ENCODE data around the gene ZBTB3.
"Not testable (repeated sequence)": the region's sequence is repeated elsewhere in the genome, so short reads cannot be mapped to it uniquely, and the experiment has no call there.

Gene ZBTB3

DNA sequence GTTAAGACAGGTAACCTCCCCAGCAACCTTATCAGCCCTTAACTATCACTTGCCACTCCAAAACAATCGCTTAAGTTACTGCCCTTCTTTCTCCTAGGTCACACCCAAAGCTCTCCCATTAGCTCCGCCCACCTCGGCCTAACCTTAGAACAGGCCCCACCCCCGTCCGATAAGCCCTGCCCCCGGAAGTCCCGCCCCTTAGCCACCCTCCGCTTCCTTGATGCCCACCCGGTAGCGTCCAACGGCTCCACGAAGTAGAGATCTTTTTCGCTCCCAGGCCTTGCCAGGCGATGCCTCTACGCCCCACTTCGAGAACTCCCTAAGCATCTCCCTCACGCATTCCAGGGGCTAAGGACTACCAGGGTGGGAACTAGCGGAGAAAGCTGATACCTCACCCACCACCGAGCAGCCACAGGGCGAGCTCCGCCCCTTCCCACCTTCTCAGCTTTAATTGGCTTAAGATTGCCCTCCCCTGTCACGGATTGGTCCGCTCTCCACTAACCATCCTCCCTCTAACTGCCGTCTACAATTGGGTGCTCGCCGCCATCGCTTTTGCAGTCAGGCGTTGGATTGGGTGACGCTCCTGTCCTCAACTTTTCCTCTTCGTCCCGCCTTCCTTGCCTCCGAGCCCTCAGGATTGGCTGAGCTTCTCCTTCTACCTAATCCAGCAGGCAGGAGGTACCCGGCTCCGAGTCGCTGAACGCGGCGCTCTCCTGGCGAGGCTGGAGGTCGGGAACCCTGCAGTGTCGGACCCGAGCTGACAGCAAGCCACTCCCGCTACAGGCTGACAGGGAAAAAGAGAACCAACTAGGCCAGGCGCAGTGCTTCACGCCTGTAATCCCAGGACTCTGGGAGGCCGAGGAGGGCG is at the start of gene ZBTB3:
ZBTB3 (minus strand) TSS at position 425 of the 868 bp plus-strand sequence. CDS start 496 bp downstream, outside the sequence.
- peak; percentile 98 for DNase-seq

DNA sequence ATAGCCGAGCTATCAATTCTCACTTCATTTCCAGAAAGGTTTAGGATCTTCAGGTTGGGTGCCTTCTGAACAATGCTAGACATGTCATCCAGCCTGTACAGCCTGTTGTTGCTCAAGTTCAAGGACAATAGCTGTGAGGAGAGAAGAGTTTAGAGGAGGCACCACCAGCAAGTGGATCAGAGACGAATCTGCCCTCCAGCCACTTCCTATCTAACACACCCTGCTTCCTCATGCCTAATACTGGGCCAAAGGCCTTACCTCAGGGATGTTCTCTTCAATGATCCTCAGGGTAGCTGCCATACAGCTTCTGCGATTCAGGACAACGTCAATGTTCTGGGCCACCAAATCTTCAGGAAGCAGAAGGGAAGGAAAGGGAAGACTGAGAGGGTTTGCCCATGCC is 47.1 kb upstream of the ZBTB3 start:
- no peak for DNase-seq

DNA sequence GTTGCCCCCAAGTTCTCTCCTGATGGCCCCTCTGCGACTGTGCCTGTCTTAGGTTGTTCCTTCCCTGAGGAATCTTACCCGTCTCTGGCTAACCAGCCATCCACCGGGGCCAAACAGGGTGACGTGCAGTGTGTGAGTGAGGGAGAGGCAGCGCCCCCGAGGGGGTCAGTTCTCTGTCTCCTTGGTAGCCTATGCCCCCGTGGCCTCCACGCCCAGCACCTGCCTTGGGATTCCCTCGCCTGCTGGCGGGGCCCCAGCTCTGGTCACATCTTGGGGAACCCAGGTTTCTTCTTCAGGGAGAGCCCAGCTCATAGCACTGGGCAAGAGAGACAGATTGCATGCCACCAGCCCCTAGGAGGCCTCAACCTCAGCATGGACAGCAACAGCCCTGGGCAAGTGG is 45.5 kb upstream of the ZBTB3 start:
- DNase-seq: no peak

DNA sequence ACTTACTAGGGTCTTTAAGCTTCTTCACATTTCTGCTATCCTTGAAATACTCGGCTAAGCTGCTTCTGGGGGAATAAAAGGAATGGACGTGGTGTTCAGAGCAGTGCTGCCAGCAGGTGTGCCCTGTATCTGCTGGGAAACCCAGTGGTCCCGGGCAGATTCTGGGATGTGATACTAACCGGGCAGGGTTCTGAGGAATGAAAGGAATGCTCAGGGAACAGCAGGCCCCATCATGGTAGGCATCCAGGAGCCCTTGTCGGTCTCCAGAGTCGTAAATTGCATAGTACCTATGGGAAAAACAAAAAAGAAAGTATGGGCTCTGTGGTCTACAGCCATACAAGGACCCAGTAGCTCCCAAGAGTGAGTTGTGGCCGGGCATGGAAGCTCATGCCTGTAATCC is 42.3 kb upstream of the ZBTB3 start:
- DNase-seq: no peak

DNA sequence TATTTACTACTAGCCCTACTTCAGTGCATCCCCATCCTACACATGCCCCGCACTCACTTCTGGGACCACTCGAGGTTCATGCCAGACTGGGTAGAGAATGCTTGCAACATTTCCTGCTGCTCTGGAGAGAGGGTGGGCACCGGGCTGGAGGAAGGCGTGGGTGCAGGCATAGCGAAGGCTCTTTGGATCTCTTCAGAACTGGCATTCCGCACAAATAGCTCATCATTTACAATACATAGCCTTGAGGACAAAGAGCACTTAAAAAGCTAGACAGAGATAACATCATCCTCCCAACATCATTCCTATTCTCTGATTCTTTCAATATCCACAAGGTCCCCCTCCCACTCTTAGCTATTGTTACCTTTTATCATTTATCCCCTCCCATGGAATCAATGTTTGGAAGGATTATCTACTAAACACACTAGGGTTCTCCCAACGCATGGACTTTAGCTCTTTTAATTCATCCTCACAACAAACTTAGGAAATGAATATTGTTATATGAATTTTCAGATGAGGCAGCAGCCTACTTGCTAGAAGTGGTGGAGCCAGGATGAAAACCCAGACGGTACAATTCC is 40.3 kb upstream of the ZBTB3 start:
- no peak for DNase-seq

DNA sequence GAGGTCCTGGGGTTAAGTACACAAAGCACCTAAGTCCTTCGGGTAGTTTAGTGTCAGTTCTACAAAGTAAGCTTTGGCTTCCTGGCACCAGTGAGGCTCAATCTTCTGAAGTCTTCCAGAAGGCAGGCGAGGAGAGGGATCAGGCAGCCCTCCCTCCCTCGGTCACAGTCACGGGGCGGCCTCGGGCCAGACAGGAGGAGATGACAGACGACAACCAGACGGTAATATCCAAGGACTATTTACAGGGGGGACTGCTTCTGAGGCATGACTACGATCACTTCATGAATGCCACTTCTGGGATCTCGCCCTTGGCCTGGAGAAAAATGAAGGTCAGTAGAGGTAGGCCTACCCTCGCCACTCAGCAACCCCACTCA is 38.2 kb upstream of the ZBTB3 start:
- DNase-seq: no peak

DNA sequence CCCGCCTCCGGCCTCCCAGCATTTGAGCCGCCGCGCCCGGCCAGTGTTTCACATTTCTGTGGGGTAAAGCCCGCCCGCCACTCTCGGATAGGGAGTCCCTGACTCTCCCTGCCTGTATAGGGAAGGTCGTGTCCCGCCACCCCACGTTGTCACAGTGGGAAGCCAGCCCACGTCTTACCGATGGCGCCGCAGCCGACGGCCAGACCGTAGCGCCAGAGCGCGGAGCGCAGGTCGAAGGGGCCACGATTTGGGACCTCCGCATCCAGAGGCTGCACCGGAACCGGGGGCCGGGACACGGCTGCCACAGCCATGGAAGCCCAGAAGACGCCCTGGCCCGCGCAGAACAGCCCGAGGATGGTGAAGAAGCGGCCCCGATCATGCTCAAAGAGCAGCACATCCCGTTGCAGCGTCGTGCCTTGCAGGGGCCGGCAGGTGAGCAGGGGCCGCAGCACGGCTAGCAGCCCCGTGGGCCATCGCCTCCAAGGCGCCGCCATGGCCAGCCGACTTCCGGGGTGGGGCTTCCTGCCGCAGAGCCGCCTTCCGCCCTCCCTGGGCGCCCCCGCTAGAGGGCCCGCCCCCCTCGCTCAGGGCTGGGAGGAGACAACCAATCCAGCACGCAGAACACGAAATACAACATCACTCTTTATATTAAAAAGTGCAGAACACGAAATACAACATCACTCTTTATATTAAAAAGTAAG is 37.7 kb upstream of the ZBTB3 start, which contains the start of gene TMEM223:
TMEM223 (minus strand) TSS at position 506 of the 701 bp plus-strand sequence; CDS start at position 494, 12 bp downstream.
- DNase-seq: peak; percentile 95

DNA sequence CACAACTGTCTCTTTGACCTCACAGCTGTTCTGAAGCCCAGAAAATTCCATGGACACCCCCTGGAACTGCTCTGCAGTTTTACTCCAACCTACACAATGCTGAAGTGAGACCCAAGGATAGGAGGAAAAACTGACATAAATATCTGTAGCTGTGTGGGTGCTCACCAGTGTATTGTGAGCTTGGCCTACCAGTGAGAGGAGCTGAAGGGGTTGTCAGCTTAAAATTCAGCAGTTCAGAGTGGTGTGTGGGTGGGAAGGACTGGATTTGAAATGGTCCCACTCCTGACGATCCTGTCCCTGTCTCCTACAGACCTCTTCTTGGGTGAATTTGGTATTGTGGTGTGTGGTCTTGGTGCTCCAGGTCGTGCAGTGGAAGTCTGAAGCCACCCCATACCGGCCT is 35.6 kb upstream of the ZBTB3 start:
- no peak for DNase-seq

DNA sequence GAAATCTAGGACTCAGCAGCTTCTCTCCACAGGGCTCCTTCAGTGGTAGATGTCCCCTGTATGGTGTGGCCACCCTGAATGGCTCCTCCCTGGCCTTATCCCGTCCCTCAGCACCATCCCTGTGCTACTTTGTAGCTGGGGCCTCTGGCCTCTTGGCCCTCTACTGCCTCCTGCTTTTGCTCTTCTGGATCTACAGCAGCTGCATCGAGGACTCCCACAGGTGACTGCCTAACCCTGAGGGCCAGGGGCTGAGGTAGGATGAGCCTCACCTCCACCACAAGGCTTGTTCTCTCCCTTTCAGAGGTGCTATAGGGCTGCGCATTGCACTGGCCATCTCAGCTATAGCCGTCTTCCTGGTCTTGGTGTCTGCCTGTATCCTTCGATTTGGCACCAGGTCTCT is 35.0 kb upstream of the ZBTB3 start:
- DNase-seq: no peak

DNA sequence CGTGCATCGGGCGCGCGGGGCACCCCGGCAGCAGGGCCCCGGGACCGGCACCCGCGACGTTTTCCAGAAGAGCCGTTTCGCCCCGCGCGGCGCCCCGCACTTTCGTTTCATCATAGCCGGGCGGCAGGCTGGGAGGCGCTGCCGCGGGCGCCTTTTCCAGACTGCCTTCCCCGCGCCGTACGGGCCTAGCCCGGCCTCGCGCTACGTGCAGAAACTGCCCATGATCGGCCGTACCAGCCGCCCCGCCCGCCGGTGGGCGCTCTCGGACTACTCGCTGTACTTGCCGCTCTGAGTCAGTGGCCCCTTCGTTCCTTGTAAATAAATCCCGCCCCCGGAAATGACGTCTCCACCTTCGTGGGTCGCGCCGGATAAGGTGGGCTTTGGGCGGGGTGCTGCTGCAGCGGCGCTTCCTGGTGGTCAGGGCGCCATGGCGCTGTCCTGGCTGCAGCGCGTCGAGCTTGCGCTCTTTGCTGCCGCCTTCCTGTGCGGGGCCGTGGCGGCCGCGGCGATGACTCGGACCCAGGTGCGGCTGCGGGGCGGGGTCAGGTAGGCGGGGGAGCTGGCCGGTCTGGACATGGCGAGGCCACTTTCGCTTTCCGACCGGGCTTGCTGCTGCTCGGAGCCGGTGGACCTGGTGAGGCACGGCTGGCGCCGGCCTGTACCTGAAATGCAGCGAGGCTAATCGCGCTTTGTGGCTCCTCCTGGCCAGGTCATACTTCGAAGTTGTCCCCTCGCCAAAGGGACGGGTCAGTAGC is 33.2 kb upstream of the ZBTB3 start, which contains the start of gene TMEM179B:
TMEM179B (plus strand) TSS at position 398 of the 755 bp plus-strand sequence; CDS start at position 428, 30 bp downstream.
- peak; percentile 99 for DNase-seq

DNA sequence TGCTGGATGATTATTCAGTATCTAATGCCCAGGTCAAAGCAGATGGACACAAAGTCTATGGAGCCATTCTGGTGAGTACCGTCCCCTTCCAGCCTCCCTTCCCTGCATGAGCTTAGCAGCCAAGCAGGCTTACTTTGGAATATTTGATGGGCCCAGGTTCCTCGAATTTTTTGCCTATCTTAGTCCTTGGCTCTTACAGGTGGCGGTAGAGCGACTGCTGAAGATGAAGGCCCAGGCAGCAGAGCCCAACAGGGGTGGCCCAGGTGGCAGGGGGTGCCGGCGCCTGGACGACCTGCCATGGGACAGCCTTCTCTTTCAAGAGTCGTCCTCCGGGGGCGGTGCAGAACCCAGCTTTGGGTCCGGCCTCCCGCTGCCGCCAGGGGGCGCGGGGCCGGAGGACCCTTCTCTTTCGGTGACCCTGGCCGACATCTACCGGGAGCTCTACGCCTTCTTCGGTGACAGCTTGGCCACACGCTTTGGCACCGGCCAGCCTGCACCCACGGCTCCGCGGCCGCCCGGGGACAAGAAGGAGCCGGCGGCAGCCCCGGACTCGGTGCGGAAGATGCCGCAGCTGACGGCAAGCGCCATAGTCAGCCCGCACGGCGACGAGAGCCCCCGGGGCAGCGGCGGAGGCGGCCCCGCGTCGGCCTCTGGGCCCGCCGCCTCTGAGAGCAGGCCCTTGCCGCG is 32.5 kb upstream of the ZBTB3 start:
- DNase-seq: peak; percentile 94

DNA sequence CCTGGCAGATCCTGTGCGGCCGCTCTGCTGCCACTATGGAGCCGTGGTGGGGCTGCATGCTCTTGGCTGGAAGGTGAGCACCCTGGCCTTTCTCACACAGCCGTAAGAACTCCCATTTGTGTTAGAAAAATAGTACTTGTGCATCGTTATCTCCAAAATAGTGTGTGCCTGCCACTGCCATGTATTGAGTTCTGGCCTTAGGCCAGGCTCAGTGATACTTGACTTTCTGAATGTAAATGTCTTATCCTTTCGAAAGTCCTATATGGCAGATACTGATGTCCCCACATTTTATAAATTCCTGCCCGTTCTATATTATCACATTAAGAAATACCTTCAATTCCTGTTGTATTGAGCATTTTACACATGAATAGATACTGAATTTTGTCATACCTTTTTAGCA is 28.8 kb upstream of the ZBTB3 start:
- DNase-seq: no peak

DNA sequence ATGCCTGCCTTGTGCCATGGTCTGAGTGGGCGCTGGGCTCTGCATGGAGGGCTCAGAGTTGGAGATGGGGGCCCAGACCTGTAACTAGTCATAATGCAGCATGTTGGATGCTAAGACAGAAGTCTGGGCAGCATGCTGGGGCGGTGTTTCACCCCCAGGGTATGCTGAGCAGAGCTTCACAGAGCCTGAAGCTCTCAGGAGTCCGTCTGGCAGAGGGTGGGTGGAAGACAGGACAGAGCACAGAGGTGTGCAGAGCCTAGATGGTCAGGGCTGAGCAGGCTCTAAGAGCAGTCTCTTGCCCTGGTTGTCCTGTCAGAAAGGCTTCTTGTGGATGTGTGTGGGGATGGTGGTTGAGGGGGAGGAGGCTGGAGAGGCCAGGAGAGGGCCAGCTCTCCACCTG is 24.5 kb upstream of the ZBTB3 start:
- DNase-seq: no peak

DNA sequence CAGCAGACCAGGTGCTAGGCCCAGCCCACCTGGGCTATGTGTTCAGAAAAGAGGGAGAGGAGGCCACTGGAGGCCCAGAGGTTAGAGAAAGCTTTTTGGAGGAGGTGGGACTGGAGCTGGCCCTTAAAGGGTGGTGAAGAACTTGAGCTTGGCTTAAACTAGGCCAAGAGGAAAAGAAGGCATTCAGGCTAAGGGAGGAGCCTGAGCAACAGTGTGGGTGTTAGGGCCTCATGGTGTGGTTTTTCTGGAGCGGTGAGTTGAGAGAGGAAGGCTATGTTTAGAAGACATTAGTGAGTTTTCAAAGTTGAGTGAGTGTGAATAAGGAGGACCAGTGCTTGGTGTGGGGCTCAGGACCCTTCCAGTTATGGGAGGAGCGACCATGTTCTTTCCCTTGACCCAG is 23.4 kb upstream of the ZBTB3 start:
- DNase-seq: no peak

DNA sequence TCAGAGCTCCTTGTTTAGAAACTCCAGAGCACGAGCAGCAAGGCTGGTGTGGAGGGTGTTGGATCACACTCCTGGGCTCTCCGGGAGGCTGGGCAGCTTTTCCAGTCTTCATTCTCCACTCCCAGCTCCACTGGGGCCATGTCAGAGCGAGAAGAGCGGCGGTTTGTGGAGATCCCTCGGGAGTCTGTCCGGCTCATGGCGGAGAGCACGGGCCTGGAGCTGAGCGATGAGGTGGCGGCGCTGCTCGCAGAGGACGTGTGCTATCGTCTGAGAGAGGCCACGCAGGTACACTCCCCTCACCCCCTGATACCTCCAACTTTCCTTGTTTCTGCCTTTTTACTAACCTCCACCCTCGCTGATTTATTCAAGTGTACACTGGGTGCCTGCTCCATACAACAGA is 21.7 kb upstream of the ZBTB3 start:
- no peak for DNase-seq

DNA sequence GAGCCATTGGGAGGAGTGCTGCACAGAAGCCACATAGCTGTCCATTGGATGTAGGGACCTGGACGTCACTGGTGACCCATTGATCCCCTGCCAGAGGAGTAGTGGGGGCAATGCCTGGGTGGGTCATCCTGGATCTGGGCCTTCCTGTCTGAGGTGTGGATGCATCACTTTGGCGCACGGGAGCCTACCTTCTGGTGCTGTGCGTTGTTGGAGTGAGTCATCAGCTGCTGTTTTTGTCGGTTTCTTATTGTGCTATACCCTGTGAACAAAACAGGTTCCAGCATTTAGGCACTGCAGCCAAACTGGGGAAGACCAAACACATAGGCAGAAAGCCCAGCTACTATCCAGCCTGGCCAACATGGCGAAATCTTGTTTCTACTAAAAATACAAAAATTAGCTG is 20.4 kb upstream of the ZBTB3 start:
- no peak for DNase-seq

DNA sequence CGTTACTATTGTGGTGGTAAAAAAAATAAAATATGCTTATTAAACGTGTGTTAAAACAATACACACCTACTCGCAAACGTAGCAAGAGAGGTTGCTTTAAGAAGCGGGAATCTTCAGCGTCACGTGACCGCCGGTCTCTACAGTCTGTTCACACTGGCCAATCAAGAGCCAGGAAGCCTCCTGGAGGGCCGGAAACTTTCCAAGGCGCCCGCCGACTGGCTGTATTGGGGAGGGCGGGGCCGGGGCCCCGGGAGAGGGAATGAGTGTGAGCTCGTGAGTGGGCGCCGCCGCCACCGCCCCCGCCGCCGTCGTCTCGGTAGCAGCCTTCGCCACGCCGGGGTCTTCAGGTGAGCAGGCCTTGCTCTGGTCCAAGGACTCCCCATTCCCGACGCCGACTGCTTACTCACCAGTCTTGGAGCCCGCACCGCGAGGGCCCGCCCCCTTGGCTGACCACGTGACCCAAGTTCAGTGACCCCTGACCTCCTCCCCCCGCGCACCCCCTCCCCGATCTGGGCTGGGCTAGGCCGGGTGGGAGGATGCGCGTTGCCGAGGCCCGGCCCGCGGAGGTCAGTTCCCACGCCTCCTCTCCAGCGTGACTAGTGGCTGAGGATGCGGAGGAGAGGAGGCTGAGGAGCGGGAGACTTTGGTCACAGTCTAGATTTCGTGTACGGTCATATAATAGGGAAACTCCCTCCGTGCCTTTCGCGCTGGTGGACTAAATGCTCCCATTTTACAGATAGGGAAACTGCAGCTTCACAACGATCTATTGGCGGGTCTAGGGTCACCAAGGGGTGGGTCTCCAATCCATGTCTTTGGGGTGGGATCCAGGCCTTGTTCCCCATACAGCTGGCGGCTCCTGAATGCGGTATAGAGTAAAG is 17.4 kb upstream of the ZBTB3 start, which contains the start of gene TAF6L:
TAF6L (plus strand) TSS at position 253 of the 878 bp plus-strand sequence. CDS start 4,388 bp downstream, outside the sequence.
- peak; percentile 98 for DNase-seq

DNA sequence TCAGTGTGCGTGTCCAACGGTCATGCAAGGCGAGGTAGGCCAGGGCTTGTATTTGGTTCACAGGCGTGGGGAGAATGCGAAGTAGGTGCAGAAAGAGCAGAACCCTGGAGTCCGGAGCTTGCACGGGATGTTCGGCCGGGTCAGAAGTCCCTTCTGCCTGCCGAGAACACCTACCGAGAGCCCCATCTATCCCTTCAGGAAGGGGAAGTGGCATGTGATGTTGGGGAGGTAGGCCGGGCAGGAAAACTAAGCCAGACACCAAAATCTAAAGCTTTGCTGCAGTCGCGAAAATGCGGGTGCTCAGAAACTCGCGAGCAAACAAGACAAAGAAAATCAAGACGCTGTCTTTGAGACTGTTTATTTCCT is 16.8 kb upstream of the ZBTB3 start:
- peak; percentile 76 for DNase-seq

DNA sequence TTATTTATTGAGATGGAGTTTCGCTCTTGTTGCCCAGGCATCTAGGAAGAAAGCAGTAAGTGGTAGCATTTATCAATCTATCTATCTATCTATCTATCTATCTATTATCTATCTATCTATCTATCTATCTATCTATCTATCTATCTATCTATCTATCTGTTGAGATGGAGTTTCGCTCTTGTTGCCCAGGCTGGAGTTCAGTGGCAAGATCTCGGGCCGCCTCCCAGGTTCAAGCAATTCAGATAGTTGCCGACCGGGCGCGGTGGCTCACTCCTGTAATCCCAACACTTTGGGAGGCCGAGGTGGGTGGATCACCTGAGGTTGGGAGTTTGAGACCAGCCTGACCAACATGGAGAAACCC is 6.9 kb upstream of the ZBTB3 start:
- not testable (repeated sequence) for DNase-seq

DNA sequence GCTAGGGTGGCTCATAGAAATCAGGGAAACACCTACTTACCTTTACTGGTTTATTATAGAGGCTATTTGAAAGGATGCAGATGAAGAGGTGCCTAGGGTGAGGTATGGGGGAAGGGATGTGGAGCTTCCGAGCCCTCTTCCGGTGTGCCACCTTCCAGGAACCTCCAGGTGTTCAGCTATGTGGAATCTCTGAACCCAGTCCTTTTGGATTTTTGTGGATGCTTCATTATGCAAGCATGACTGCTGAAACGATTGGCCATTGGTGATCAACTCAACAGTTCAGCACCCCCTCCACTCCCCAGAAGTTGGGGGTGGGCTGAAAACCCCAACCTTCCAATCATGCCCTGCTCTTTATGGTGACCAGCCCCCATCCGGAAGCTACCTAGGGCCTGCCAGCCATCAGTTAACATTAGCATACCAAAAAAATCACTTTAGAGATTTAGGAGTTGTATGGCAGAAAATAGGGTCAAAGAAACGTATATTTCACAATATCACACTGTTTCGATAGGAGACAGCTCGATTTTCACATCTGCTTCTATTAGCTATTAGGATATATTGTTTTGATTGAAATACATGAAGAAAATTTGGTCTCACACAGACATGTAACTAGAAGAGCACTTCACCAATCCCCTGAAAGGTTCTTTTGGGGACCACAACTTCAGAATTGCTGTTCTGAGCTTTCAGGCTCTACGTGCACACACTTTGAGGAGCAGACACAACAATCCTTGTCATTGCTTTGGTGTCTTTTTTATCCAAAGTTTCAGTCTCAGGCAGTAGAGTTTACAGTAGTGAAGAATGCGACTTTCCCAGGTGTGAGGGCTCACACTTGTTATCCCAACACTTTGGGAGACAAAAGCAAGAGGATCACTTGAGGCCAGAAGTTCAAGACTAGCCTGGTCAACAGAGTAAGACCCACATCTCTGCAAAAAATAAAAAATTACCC is 4.2 kb upstream of the ZBTB3 start:
- no peak for DNase-seq
